Stimulated activated CD8-positive, alpha-beta memory T cell treated with anti-CD3 and anti-CD28 coated beads, Interleukin-15, amount 100 ng/mL, for 48 hours (primary cell): ENCODE measurements around the gene HS2ST1.
"Not testable (repeated sequence)": the region's sequence is repeated elsewhere in the genome, so short reads cannot be mapped to it uniquely, and the experiment has no call there.

Source experiments
- DNase-seq, 2 donors: peaks; one replicate each; pipeline ENCODE4 v3.0.0-alpha.2; 2020; ENCODE audit warnings: low read depth in 2 of 2

HS2ST1 gene

GRCh38 chr1:87023326-87023725 lies 108.9 kb downstream of the HS2ST1 start:
- DNase-seq, result no peak

- no peak for DNase-seq
Measured at GRCh38 chr1:87024936-87025540, 110.6 kb downstream of the HS2ST1 start.

DNA sequence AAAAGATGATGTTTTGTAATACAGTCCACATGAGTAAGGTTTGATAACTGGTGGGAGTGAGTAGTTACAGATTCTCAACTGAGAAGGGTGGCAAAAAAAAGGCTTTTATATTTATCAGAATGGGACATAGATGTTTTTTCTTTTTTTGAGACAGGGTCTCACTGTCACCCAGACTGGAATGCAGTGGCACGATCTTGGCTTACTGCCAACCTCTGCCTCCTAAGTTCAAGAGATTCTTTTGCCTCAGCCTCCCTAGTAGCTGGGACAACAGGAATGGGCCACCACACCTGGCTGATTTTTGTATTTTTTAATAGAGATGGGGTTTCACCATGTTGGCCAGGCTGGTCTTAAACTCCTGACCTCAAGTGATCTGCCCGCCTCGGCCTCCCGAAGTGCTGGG lies 113.1 kb downstream of the HS2ST1 start:
- not testable (repeated sequence) for DNase-seq

GRCh38 chr1:87028576-87028975 lies 114.1 kb downstream of the HS2ST1 start:
- no peak for DNase-seq

DNA sequence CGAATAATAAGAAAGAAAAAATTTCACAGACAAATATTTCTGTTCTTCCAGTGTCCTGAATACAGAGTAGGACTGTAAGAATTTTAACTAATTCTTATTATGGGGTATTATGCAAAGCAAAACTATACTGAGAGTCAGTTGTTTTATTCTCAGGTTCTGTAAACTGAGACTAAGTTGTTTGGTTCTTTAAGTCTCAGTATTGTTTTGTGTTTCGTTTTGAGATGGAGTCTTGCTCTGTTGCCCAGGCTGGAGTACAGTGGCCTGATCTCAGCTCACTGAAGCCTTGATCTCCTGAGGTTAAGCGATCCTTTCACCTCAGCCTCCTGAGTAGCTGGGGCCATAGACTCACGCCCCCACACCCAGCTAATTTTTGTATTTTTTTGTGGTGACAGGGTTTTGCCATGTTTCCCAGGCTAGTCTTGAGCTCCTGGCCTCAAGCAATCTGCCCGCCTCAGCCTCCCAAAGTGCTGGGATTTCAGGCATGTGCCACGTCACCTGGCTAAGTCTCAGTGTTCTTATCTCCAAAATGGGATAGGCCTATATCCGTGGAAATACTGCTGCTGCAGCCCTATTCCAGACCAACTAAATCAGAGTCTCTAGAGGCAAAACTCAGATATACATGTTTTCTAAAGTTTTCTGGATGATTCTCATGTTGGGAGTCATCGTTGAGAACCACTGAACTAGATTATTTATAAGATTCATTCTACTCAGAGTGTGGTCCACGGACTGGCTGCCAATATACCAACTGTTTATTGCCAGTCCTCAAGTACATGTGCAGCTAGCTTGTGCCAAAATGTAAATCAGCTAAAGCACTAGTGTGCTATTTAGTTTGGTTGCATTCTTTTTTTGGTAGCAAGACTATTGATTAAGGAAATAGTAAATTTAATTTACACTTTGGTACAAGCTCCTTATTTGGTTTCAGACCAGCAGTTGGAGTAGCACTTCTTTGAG lies 116.6 kb downstream of the HS2ST1 start:
- DNase-seq, result no peak

- DNase-seq, result no peak
Measured at GRCh38 chr1:87034351-87034750, 119.9 kb downstream of the HS2ST1 start.

DNA sequence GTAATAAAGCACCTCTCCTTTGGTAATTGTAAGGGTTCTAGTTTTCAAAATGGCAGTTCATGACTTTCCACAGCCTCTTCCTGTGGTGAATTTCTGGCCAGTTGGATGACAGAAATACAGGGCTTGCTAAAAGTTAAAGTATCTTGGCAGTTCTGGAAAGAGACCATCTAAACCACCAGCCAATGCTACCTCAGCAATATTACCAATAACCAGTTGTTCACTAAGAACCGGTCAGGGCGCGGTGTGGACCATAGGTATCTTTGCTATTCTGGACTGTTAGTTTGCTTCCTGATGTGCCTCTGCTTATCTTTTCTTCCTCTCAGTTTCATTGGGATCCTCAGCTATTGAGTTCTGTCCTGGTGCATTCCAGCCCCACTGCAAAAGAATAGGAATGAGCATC lies 124.7 kb downstream of the HS2ST1 start:
- no peak for DNase-seq

DNA sequence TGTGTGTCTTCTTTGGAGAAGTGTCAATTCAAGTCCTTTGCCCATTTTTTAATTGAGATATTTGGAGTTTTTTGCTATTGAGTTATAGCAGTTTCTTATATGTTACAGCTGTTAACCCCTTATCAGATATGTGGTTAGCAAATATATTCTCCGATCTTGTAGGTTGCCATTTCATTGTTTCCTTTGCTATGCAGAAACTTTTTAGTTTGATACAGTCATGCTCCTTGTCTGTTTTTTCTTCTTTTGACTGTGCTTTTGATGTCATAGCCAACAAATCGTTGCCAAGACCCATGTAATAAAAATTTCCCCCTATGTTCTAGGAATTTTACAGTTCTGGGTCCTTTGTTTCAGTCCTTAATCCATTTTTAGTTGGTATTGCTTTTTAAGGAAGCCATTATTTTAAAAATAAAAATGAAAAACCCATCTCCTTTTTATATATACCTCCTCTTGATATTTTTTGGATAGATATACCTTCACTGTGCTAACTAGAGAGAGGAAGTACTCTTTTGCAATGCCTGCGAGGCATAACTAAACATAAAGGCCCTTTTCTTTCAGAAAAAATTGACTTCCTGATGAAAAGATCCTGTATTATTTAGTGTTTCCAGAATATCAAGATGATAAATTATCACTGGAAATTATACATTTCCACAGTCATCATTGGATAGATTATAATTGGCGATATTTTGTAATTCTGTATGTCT lies 127.8 kb downstream of the HS2ST1 start:
- DNase-seq, result no peak

GRCh38 chr1:87044424-87044823 lies 130.0 kb downstream of the HS2ST1 start:
- no peak for DNase-seq

GRCh38 chr1:87044840-87045239 lies 130.4 kb downstream of the HS2ST1 start:
- DNase-seq, result no peak

- DNase-seq, result peak; percentile 15 to 50
Measured at GRCh38 chr1:87045761-87046304, 131.4 kb downstream of the HS2ST1 start.

DNA sequence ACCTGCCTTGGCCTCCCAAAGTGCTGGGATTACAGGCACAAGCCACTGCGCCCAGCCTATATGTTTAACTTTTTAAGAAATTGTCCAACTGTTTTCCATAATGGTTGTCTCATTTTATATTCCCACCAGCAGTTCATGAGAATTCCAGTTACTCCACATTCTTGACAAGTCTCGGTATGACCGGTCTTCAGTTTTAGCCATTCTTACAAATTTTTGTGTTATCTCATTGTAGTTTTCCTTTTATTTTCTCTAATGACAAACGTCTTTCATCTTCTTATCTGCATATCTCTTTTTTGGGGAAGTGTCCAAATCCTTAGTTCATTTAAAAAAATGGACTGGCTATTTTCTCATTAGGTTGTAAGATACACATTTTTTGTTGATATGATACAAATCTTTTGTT lies 132.5 kb downstream of the HS2ST1 start:
- DNase-seq, result no peak

DNA sequence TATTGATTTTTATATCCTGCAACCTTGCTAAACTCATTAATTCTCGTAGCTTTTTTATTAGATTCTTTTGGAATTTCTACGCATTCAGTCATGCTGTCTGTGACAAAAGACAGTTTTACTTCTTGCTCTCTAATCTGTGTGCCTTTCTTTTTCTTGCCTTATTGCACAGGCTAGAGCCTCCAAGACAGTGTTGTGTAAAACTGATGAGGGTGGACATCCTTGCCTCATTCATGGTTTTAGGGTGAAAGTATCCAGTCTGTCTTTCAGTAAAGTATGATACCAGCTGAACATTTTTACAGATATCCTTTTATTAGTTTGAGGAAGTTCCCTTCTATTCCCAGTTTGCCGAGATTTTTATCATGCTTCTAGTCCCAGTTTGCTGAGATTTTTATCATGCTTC lies 133.8 kb downstream of the HS2ST1 start:
- DNase-seq, result no peak

DNA sequence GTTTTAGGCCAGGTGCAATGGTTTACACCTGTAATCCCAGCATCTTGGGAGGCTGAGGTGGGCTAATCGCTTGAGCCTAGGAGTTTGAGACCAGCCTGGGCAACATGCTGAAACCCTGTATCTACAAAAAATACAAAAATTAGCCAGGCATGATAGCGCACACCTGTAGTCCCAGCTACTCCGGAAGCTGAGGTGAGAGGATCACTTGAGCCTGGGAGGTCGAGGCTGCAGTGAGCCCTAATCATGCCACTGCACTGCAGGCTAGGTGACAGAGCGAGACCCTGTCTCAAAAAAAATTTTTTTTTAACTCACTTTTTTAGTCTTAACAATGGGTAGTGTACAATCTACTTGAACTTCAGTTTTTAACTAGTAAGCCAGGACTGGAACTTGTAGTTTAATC lies 137.5 kb downstream of the HS2ST1 start:
- no peak for DNase-seq

DNA sequence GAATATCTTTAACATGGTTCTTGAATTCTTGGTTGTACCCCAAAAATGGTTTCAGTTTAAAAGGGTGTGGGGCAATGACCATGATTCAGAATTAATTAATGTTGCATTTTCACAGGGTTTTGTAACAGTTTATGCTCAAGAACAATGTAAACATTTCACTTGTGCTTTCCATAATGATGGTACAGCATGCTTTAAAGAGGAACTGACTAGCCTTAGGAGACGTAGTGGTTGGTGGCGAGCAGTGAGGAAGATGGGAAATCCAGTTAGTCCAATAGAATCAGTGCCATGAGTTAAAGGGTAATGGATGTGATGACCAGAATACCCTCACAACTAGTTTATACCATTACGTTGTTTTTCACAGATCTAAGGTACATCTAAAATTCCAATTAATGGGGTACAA lies 138.0 kb downstream of the HS2ST1 start:
- no peak for DNase-seq

GRCh38 chr1:87052961-87053360 lies 138.5 kb downstream of the HS2ST1 start:
- no peak for DNase-seq

- DNase-seq, result no peak
Measured at GRCh38 chr1:87053446-87053845, 139.0 kb downstream of the HS2ST1 start.

DNA sequence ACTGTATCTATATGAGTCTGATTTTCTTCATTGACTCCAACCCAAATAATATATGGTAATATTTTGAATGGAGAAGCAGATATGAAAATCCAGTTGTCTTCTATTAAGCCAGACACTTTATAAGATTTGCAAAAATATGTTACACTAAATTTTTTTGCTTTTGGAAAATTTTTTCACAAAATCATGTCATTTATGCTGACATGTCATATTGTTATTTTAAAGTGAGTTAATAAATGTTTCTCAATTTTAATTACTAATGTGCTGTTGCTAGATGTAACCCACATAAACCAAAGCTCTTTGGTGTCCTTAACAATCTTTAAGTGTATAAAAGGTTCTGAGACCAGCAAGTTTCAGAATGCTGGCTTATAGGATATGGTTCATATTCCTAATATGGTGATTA lies 142.5 kb downstream of the HS2ST1 start:
- no peak for DNase-seq

- DNase-seq, result no peak
Measured at GRCh38 chr1:87058343-87058649, 143.9 kb downstream of the HS2ST1 start.

GRCh38 chr1:87061742-87062156 lies 147.3 kb downstream of the HS2ST1 start:
- no peak for DNase-seq

DNA sequence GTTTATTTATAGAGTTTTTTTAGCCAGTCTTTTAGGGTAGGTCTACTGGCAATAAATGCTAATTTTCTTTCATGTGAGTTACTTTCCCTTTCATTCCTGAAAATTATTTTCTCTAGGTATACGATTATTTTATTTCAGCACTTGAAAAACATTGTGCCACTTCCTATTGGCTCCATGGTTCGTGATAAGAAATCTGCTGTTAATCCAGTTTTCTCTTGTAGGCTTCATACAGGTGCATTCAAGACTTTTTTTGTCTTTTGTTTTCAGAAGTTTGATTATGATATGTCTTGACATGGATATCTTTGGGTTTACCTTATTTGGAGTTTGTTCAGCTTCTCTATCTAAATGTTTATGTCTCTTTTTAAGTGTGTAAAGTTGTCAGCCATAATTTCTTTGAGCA lies 148.3 kb downstream of the HS2ST1 start:
- DNase-seq, result no peak

GRCh38 chr1:87064309-87064708 lies 149.9 kb downstream of the HS2ST1 start:
- DNase-seq, result no peak

DNA sequence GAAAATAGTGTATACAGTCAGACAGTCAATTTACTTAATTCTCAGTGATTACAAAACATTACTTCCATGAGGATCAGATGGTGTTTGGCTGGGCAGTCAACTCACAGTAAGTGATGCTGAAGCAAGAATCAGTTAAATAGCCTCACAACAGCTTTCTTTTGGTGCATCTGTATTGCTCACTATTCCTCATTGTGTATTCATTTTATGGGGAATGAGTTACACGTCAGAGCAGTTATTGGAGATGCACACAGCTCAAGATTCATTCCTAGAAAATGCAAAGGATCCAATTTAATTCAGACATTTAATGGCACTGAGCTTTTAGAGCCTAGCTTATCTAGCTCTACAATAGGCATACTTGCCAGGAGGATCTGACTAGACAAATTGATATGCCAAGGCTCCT lies 150.6 kb downstream of the HS2ST1 start:
- no peak for DNase-seq
